GM18526 (cell line): ENCODE results near the gene CST7.

Source experiments
- POLR2A ChIP-seq: IDR thresholded peaks from 3 replicates; pipeline ENCODE4 v1.6.1; 2011; ENCODE audit not compliant: insufficient read length; ENCODE audit errors: extremely low read depth

Gene CST7

DNA sequence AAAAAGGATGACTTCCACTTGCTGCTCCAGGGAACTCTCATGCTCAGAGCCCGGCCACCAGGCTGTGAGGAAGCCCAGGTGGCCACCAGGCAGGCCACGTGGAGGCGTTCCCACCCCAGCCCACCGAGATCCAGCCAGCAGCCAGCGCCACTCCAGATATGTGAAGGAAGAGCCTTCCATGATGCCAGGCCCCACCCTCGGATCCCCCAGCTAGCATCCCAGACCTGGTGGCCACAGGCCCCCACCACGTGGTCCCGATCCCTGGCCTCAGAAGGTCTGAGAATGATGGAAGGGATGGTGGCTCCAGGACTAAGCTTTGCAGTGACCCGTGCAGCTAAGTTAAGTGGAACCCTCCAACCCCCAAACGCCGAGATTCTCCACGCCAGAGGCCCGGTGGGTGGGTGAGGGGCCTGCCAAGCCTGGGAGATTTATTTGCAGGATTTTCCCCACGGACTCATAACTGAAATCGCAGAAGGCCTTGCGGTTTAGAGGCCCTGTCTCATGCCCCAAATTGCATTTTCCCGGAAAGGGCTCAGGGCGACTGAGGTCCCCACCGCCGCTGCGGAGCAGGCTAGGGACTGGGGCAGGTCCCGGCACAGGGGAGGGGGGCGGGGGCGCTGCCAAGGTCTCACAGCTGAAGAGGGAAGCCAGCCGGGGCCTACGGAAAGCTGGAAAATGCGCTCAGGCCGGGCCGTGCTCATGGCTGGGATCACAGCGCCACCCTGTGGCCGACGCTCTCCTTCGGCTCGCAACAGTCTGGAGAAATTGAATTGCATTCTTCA lies 31.1 kb upstream of the CST7 start:
- TF ChIP-seq POLR2A: no peak

DNA sequence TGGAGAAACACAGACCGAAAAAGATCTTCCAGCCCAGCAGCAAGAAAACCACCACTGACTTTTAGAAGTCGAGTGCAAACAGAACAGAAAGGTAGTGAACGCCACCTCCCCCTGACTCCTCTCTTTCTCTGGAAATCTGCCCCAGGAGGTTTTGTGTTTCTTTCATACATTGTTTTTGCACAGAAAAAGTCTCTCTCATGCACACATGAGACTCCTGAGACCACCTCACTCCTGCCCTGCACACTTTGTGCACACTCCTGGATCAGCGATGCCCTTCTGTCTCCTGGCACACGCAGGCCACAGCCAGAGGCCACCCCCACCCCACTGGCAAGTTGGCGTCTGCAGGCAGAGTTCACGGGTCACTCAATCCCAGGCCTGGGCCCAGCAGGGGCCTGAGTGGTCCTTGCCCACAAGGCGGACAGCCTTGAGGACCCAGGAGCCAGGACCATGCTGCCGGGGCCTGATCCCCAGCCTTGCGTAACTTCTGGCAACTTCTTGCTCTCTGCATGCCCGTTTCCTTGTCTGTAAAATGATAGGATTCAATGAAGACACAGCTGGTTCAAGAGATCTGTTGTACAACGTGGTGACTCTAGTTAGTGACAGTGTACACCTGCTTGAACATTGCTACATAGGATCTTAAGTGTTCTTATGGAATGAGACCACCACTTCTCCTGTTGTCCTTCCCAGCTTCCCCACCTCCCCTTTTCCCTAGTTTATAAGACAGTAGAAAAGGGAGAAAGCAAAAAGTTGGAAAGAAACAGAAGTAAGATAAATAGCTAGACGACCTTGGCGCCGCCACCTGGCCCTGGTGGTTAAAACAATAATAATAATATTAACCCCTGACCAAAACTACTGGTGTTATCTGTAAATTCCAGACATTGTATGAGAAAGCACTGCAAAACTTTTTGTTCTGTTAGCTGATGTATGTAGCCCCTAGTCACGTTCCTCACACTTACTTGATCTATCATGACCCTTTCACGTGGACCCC lies 30.2 kb upstream of the CST7 start:
- TF ChIP-seq POLR2A: no peak

DNA sequence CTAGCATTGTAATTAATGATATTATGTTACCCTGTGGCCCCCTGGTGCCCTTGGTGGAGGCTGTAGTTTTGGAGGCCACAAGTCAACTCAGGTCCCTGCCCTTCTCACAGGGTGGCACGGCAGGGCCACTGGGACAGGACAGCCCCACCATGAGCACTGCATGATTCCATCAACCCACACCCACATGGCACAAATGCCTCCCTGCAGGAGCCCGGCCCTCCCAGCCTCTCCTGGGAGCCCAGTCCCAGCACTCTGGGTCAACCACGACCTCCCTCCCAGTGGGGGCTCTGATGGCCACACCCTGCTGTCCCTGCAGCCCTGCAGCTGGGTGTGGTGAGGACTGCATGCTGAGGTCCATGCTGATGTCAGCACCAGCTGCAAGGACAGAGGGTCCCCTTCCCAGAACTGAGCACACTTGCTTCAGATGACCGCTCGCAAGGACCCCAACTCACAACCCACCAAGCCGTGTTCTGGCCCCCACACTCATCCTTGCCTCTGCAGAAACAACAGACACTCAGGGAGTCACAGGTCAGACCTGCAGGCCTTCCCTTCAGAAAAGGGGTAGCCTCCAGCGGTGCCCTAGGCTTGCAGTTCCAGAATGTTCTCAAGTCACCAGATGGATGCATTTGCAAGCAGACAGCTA lies 15.7 kb upstream of the CST7 start:
- no peak for TF ChIP-seq POLR2A

DNA sequence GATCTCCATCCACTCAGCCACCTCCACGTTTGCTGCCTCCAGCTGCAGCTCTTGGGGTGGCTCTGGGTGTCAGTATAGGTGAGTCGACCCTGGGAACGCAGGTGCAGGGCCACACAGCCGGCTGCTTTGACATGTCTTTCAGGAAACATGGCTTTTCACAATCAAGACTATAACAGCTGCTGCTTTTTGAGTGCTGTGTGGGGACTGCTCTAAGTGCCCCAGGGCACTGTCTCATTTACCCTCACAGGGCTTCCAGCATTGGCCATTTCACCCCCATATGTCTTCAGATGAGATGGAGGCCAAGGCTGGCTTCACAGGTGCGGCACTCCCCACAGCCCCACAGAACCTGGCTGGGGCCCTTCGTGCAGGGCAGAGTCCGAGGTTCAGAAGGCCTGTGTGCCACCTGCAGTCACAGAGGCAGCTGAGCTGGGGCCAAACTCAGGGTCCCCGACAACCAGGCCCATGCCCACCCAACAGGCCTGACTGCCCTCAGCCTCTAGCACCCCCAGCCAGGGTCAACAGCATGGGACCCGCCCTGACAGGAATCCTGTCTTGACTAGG lies 14.9 kb upstream of the CST7 start:
- no peak for TF ChIP-seq POLR2A

DNA sequence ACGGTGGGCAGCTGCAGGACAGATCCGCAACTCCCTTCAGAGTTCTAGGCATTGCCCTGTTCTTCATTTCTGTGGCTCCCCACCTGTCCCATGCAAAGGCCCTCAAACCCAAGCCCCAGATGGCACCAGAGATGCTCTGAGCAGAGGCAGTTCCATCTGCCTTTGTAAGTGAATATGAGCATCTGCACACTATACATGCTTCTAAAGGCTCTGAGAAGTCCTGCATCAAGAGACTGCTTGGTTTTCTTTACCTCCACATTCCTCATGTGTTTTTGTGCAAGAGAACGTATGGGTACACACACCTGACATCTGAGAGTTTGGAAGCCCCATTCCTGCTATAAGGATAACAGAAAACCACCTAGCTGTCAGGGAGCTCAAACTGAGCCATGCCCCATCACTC lies 14.4 kb upstream of the CST7 start:
- TF ChIP-seq POLR2A: no peak

DNA sequence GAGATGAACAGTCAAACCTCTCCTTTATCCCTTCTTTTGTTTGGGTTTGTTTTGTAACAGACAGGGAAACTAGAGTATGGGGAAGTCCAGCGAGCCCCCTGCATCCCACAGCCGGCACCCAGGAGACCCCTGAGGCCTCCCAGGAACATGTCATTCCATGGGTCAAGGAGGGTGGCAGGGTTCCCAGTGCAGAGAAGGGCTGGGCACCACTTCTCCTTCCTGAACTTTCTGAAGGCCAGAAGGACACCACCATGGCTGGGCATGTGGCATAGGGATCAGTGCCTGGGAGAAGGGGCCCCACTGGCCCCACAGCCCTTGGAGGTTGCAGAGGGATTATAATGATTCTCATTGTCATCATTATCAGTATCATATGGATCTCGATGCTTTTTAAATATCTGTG lies 13.9 kb upstream of the CST7 start:
- no peak for TF ChIP-seq POLR2A

DNA sequence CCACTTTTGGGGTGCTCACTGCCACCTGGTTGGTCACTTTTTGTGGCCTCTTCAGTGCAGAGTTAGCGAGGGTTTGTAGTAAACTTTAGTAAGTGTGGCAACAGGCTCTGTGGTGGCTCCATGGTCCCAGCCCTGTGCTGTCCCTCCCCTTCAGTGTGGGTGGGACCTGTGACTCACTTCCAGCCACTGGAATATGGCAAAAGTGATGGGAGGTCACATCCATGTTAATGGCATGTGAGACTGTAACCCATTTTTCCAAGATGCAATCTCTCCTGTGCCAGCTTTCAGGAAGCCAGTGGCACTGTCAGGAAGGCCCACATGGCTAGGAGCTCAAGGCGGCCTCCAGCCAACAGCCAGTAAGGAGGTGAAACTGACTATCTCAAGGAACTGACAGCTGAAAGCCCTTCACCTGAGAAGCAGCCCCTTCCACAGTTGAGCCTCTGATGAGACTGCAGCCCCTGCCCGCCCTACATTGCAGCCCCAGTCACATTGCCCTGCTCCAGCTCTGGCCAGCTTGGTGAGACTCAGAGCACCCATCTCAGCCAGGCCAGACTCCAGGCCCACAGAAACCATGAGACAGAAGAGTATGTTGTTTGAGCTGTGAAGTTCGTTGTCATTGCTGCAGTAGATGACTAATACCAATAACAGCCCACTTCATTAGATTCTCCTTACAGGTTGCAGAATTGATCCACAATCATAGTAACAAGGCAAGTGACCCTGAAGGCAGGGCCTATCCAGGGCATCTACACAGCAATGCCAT lies 13.1 kb upstream of the CST7 start:
- no peak for TF ChIP-seq POLR2A

DNA sequence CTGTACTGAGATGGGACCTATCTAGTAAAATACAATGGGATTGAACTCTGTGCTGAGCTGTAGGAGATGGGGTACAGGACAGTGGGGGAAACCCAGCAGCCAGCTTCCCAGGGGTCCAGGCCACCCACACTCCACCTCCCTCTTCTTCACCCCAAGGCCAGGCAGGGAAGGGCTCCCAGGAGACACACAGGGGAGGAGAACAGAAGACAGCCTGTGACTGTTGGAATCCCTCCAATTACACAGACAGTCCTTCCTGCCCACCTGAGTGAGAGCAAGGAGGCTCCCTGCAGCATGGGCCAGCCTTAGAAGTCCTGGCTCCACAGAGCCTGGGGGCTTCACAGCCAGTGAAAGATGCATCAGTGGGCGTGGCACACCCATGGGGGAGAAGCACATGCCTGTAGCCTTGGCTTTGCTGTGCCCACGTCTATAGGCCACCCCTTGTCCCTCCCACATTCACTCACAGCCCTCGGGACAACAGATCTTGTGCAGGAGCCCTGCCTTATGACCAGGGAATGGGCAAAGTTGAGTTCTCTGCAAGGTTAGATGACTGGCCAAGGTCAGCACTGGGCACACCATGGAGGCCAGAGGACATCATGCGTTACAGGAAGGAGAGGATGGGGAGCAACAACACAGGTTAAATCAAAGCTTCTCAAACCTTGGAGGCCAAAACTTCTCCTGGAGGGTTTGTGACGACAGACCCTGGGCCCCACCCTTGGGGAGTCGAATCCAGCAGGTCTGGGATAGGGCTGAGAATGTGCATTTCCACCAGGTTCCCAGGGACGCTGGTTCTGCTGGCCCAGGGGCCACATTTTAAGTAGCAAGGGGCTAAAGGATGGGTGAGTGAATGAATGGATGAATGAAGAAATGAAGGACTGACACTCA lies 12.3 kb upstream of the CST7 start:
- no peak for TF ChIP-seq POLR2A

DNA sequence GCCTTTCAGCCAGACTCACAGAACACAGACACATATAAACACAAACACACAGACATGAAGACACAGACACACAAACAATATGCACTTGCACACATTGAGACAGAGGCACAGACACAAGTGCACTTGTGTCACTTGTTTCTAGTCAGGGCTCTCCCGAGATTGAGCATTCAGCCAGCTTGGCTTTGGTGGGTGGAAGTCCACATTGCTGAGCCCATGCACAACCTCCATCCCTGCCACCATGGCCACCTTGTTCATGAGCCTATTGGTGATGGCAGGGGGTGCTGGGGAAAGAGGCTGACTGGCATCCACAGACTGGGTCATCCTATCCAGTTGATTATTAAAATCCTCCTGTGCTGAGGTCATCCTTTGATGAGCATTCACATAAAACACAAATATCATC lies 11.5 kb upstream of the CST7 start:
- no peak for TF ChIP-seq POLR2A

DNA sequence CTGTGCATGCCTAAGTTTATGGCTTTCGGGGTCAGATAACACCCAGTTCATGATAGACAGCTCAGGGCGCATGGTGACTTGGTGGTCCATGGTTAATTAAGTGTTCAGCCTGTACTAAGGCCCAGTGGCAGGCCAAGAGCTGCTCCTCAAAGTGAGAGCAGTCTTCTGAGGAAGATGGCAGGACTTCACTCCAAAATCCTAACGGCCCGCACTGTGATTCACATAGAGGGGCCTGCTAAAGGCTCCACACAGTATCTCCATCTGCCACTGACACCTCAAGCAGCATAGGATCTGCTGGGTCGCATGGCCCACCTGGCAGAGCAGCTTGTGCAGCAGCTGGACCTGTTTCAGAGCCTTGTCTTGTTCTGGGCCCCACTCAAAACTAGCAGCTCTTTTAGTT lies 10.6 kb upstream of the CST7 start:
- TF ChIP-seq POLR2A: no peak

DNA sequence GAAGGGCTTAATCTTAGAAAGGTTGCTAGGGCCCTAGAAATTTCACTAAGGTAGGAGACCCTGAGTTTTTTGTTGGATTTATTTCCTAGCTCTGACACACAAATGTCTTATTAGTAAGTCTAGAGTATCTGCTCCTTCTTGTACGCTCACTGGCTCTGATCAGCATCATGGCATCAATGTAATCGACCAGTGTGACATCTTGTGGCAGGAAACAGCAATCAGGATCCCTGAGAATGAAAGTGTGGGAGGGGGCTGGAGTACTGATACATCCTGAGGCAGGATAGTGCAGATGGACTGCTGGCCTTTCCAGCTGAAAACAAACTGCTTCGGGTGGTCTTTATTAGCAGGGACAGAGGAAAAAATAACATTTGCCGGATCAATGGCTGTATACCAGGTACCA lies 10.0 kb upstream of the CST7 start:
- no peak for TF ChIP-seq POLR2A

DNA sequence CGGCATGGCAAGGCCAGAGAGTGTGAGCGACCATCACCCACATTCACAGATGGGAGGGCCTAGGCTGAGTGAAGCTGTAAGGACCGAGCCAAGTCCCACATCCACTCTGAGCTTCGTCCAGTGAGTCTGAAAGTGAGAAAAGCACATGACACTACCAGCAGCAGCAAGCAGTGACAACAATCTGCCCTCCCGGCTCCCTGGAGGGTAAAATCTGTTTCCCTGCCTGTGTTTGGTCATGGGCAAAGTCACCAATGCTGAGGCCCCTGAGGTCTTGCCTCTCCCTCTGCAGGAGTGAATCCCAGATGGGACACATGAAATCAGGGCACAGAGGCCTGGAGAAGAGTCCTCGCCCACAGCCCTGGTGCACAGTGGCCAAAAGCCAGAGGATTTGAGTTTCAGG lies 6.4 kb upstream of the CST7 start:
- no peak for TF ChIP-seq POLR2A

DNA sequence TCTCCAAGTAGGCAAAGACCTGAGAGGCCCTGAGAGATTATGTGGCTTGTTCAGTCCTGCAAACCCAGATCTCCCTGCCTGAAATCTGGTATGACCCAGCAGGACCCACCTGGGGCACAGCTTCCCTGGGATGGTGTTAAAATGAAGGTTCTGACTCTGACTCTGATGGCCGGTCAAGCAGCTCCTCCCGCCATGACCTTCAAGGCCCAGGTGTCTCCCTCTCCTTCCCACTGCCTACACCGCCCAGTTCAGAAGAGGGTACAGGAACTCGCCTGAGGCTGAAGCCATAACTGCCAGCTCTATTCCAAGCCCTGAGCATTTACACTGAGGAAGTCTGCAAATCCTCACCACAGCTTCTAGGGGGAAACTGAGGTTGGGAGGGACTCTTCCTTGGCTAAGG lies 5.9 kb upstream of the CST7 start:
- no peak for TF ChIP-seq POLR2A

DNA sequence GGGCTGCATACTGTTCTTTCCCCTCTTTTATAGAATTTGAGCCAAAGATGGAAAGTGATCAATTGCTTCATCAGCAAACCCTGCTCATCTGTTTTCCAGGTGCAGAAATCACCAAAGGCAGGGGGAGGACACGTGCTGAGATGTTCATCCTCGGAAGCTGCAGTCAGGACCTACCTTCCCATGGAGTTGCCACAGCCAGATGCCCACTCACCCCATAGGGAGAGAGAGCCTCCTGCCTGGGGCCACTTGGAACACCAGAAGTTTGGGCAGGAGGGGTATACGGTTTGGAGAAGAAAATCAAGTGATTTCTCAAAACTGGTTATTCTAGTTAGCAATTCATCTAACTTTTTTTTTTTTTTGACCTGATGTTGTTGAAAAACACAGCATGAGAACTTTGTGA lies 5.3 kb upstream of the CST7 start:
- no peak for TF ChIP-seq POLR2A

DNA sequence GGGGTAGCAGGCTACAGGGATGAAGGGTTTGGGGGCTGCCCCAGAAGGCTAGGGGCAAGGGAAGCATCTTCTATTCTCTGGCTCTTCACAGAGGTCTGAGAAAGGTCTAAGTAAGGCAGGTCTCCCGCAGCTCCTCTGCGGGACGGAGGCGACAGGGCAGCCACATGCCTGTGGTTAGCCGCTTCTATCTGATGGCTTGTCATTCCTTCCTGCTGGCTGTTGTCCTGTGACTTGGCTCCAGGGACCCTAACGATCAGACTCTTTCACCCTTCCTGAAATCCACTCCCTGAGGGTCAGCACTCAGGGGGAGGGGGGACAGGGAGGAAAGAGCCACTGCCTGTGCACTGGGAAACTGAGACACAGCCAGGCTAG lies 673 bp downstream of the CST7 start:
- no peak for TF ChIP-seq POLR2A
